ENCODE data around the gene C19orf67.
"Not testable (repeated sequence)": the region's sequence is repeated elsewhere in the genome, so short reads cannot be mapped to it uniquely, and the experiment has no call there.

Gene C19orf67

GRCh38 chr19:14051980-14052379 lies 33.6 kb downstream of the C19orf67 start:
- no peak for TF ChIP-seq MYC (IDR thresholded peaks at IDR 0.05; ENCODE audit: low read depth, low read length)
- no peak for TF ChIP-seq CTCF (IDR thresholded peaks at IDR 0.05; ENCODE audit: low read depth, low read length)
- TF ChIP-seq POLR2A (IDR thresholded peaks at IDR 0.05; ENCODE audit: extremely low read depth, insufficient read length) = no peak
- TF ChIP-seq MAX (IDR thresholded peaks at IDR 0.05; ENCODE audit: low read depth, low read length) = no peak
- no peak overlapping the region for H3K4me3 ChIP-seq (ENCODE audit: low read depth, low read length)
- DNase-seq (ENCODE audit: low read depth) = no peak

GRCh38 chr19:14050961-14051360 lies 34.6 kb downstream of the C19orf67 start:
- H3K4me3 ChIP-seq (ENCODE audit: low read depth, low read length); DNase-seq (ENCODE audit: low read depth): not testable (repeated sequence)

GRCh38 chr19:14050512-14050911 lies 35.1 kb downstream of the C19orf67 start:
- no peak for DNase-seq (ENCODE audit: low read depth)
- TF ChIP-seq POLR2A (IDR thresholded peaks at IDR 0.05; ENCODE audit: extremely low read depth, insufficient read length) = no peak

GRCh38 chr19:14048443-14049153 lies 37.0 kb downstream of the C19orf67 start:
- peak; percentile 77 for DNase-seq (ENCODE audit: low read depth)
- TF ChIP-seq POLR2A (IDR thresholded peaks at IDR 0.05; ENCODE audit: extremely low read depth, insufficient read length) (no peak), MAX (IDR thresholded peaks at IDR 0.05; ENCODE audit: low read depth, low read length) (no peak), MYC (IDR thresholded peaks at IDR 0.05; ENCODE audit: low read depth, low read length) (peak; percentile 20; the same call in 1 of the 2 replicates), CTCF (IDR thresholded peaks at IDR 0.05; ENCODE audit: low read depth, low read length) (peak; percentile 97)
- no peak overlapping the region for H3K4me3 ChIP-seq (ENCODE audit: low read depth, low read length)

More at GRCh38 chr19:14050512-14050911, 35.1 kb downstream of the C19orf67 start:
- no peak overlapping the region for H3K4me3 ChIP-seq (ENCODE audit: low read depth, low read length)

GRCh38 chr19:14047866-14048265 lies 37.7 kb downstream of the C19orf67 start:
- DNase-seq (ENCODE audit: low read depth); H3K4me3 ChIP-seq (ENCODE audit: low read depth, low read length): not testable (repeated sequence)

- peak; percentile 60 for DNase-seq (ENCODE audit: low read depth)
- TF ChIP-seq CTCF (IDR thresholded peaks at IDR 0.05; ENCODE audit: low read depth, low read length) = peak; percentile 58
- not testable (repeated sequence) for H3K4me3 ChIP-seq (ENCODE audit: low read depth, low read length)
These were observed 42.6 kb downstream of the C19orf67 start for GRCh38 chr19:14042659-14043608.

- no peak for TF ChIP-seq MYC (IDR thresholded peaks at IDR 0.05; ENCODE audit: low read depth, low read length)
- TF ChIP-seq POLR2A (IDR thresholded peaks at IDR 0.05; ENCODE audit: extremely low read depth, insufficient read length) = no peak
- no peak for TF ChIP-seq MAX (IDR thresholded peaks at IDR 0.05; ENCODE audit: low read depth, low read length)
- TF ChIP-seq CTCF (IDR thresholded peaks at IDR 0.05; ENCODE audit: low read depth, low read length) = no peak
- H3K4me3 ChIP-seq (ENCODE audit: low read depth, low read length) = no peak overlapping the region
- DNase-seq (ENCODE audit: low read depth) = no peak
These were observed 46.4 kb downstream of the C19orf67 start for GRCh38 chr19:14039181-14039580.
